Neutrophil (primary cell): ENCODE measurements around the gene ATL2.

ENCODE experiments used
- H3K27ac ChIP-seq: fragments of 200-600 bp; sonication (generic); 2 replicates; pipeline ENCODE4 v1.5.1; 2016; ENCODE audit warnings: mild to moderate bottlenecking, moderate library complexity
- H3K27me3 ChIP-seq: fragments of 200-600 bp; sonication (generic); 2 replicates; pipeline ENCODE4 v1.6.0; 2016; ENCODE audit warnings: mild to moderate bottlenecking
- H3K36me3 ChIP-seq: fragments of 200-600 bp; sonication (generic); 2 replicates; pipeline ENCODE4 v1.5.1; 2017
- H3K4me1 ChIP-seq, 2 experiments: fragments of 200-600 bp in 1 of 2; sonication (generic) in 1 of 2; 1 replicate in 1 of 2; 2 replicates in 1 of 2; pipeline versions ENCODE4 v1.5.1 to v1.6.1; 2013 to 2016; ENCODE audit warnings: low read depth in 1 of 2, low read length in 1 of 2, mild to moderate bottlenecking in 1 of 2, moderate library complexity in 1 of 2; ENCODE audit not compliant: control insufficient read depth in 1 of 2, insufficient read depth in 1 of 2
- H3K4me3 ChIP-seq, 2 experiments: fragments of 200-600 bp in 1 of 2; sonication (generic) in 1 of 2; 1 replicate in 1 of 2; 2 replicates in 1 of 2; pipeline ENCODE4 v1.5.1; 2013 to 2016; ENCODE audit warnings: low read depth in 1 of 2, low read length in 1 of 2, mild to moderate bottlenecking in 1 of 2, moderate library complexity in 1 of 2
- H3K9me3 ChIP-seq: fragments of 200-600 bp; sonication (generic); 2 replicates; pipeline ENCODE4 v1.5.1; 2016
- CTCF ChIP-seq: fragments of 200-600 bp; sonication (generic); IDR thresholded peaks from 2 replicates; pipeline ENCODE4 v1.5.1; 2016; ENCODE audit warnings: antibody characterized with exemption

ATL2 gene

GRCh38 chr2:38377050-38377828 lies at the start of gene ATL2:
Gene ATL2, minus strand, starts transcription at chr2:38377273. Its CDS starts 13 bp downstream, at chr2:38377260.
- no peaks in the 10 kb centered on the region for H3K9me3 ChIP-seq
- H3K27ac ChIP-seq = peak within 1 kb of the TSS; percentile 92
- no peaks in the 10 kb centered on the region for H3K36me3 ChIP-seq
- peak within 1 kb of the TSS; percentile 83 to 95 for H3K4me3 ChIP-seq
- TF ChIP-seq CTCF = no peak
- H3K4me1 ChIP-seq = peaks cover 57% of the 10 kb centered on the region in 2 experiments
- no peaks in the 10 kb centered on the region for H3K27me3 ChIP-seq

- Histone ChIP-seq H3K27ac (no peak overlapping the region), H3K4me3 (no peak overlapping the region), H3K4me1 (no peaks in the 10 kb centered on the region), H3K9me3 (no peaks in the 10 kb centered on the region), H3K36me3 (no peaks in the 10 kb centered on the region), H3K27me3 (no peaks in the 10 kb centered on the region)
- no peak for TF ChIP-seq CTCF
Measured at GRCh38 chr2:38423763-38424162, 46.7 kb upstream of the ATL2 start.

GRCh38 chr2:38421274-38422056 lies 44.4 kb upstream of the ATL2 start:
- H3K9me3 ChIP-seq = no peaks in the 10 kb centered on the region
- H3K4me1 ChIP-seq = no peaks in the 10 kb centered on the region
- H3K27ac ChIP-seq = no peak overlapping the region
- TF ChIP-seq CTCF = no peak
- H3K4me3 ChIP-seq = no peak overlapping the region
- H3K27me3 ChIP-seq = peaks cover 4% of the 10 kb centered on the region
- H3K36me3 ChIP-seq = no peaks in the 10 kb centered on the region

GRCh38 chr2:38419499-38419898 lies 42.4 kb upstream of the ATL2 start:
- H3K36me3 ChIP-seq = no peaks in the 10 kb centered on the region
- no peak overlapping the region for H3K27ac ChIP-seq
- H3K4me3 ChIP-seq = no peak overlapping the region
- no peaks in the 10 kb centered on the region for H3K4me1 ChIP-seq
- no peaks in the 10 kb centered on the region for H3K9me3 ChIP-seq
- TF ChIP-seq CTCF = no peak
- H3K27me3 ChIP-seq = peaks cover 4% of the 10 kb centered on the region

GRCh38 chr2:38418735-38419134 lies 41.7 kb upstream of the ATL2 start:
- Histone ChIP-seq H3K36me3 (no peaks in the 10 kb centered on the region), H3K27me3 (peaks cover 4% of the 10 kb centered on the region), H3K27ac (no peak overlapping the region), H3K4me3 (no peak overlapping the region), H3K9me3 (no peaks in the 10 kb centered on the region), H3K4me1 (no peaks in the 10 kb centered on the region)
- no peak for TF ChIP-seq CTCF
